HEK293 (cell line): Measurements from ENCODE around the gene EVI5.

Experiments
- CTCF ChIA-PET: fragments of 350-600 bp; formaldehyde crosslinking; extraction: SDS; loops from one replicate; lab custom pipeline; 2021; ENCODE audit warnings: antibody characterized with exemption; lab: Yijun Ruan, JAX
- POLR2A ChIA-PET: fragments of 300-600 bp; formaldehyde crosslinking; extraction: SDS; loops from one replicate; lab custom pipeline; 2020; ENCODE audit warnings: antibody characterized with exemption, inconsistent platforms; lab: Yijun Ruan, JAX
- H3K27ac ChIP-seq: fragments of 200-500 bp; sonication (Bioruptor generic); 2 replicates; pipeline ENCODE4 v1.5.1; 2014; ENCODE audit warnings: low read depth, low read length, control low read depth, inconsistent platforms; ENCODE audit errors: extremely low read depth
- H3K36me3 ChIP-seq, 2 experiments: fragments of 200-500 bp in 1 of 2; sonication (Bioruptor generic) in 1 of 2; 1 replicate in 1 of 2; 2 replicates in 1 of 2; pipeline ENCODE4 v1.5.1; 2014 to 2017; ENCODE audit warnings: inconsistent platforms in 2 of 2, low read length in 2 of 2; ENCODE audit not compliant: control insufficient read depth in 2 of 2, insufficient read depth in 1 of 2
- H3K4me1 ChIP-seq: fragments of 200-500 bp; sonication (Bioruptor generic); 2 replicates; pipeline ENCODE4 v1.5.1; 2014; ENCODE audit warnings: mild to moderate bottlenecking, low read length, inconsistent platforms; ENCODE audit not compliant: control insufficient read depth, insufficient read depth
- H3K4me3 ChIP-seq: 2 replicates; pipeline ENCODE4 v1.5.1; 2011; ENCODE audit warnings: low read depth, mild to moderate bottlenecking, control low read depth, low read length, moderate library complexity
- H3K9me3 ChIP-seq: fragments of 200-500 bp; sonication (Bioruptor generic); 2 replicates; pipeline ENCODE4 v1.5.1; 2014; ENCODE audit warnings: low read depth, low read length, inconsistent platforms; ENCODE audit not compliant: control insufficient read depth, insufficient read depth
- FEZF1 ChIP-seq: fragments of 450-650 bp; formaldehyde crosslinking; IDR thresholded peaks from 2 replicates; pipeline ENCODE4 v1.5.1; 2016; ENCODE audit warnings: missing biosample characterization, missing genetic modification characterization
- GLIS1 ChIP-seq: fragments of 450-650 bp; formaldehyde crosslinking; IDR thresholded peaks from 2 replicates; pipeline ENCODE4 v1.5.1; 2016; ENCODE audit warnings: missing biosample characterization, missing genetic modification characterization
- PATZ1 ChIP-seq: fragments of 450-650 bp; formaldehyde crosslinking; IDR thresholded peaks from 2 replicates; pipeline ENCODE4 v1.5.1; 2016; ENCODE audit warnings: missing biosample characterization, missing genetic modification characterization
- SCRT2 ChIP-seq: fragments of 450-650 bp; formaldehyde crosslinking; IDR thresholded peaks from 2 replicates; pipeline ENCODE4 v1.5.1; 2016; ENCODE audit warnings: missing biosample characterization, missing genetic modification characterization
- TSHZ1 ChIP-seq: fragments of 450-650 bp; formaldehyde crosslinking; IDR thresholded peaks from 2 replicates; pipeline ENCODE4 v1.5.1; 2016; ENCODE audit warnings: missing biosample characterization, missing genetic modification characterization, borderline replicate concordance
- ZBTB44 ChIP-seq: fragments of 450-650 bp; IDR thresholded peaks from 2 replicates; pipeline ENCODE4 v1.5.1; 2018; ENCODE audit warnings: missing biosample characterization, mild to moderate bottlenecking, missing genetic modification characterization
- ZNF138 ChIP-seq: fragments of 450-650 bp; formaldehyde crosslinking; IDR thresholded peaks from 2 replicates; pipeline ENCODE4 v1.5.1; 2016; ENCODE audit warnings: missing biosample characterization, missing genetic modification characterization, borderline replicate concordance
- ZNF350 ChIP-seq: fragments of 450-650 bp; formaldehyde crosslinking; IDR thresholded peaks from 2 replicates; pipeline ENCODE4 v1.5.0; 2017; ENCODE audit warnings: missing biosample characterization, mild to moderate bottlenecking, missing genetic modification characterization
- ZNF354C ChIP-seq: fragments of 450-650 bp; formaldehyde crosslinking; IDR thresholded peaks from 2 replicates; pipeline ENCODE4 v1.5.1; 2016; ENCODE audit warnings: missing biosample characterization, missing genetic modification characterization, low read depth, borderline replicate concordance
- ZNF510 ChIP-seq: fragments of 450-650 bp; formaldehyde crosslinking; IDR thresholded peaks from 2 replicates; pipeline ENCODE4 v1.5.1; 2018; ENCODE audit warnings: mild to moderate bottlenecking, missing genetic modification characterization, missing biosample characterization; ENCODE audit not compliant: insufficient replicate concordance
- ZNF514 ChIP-seq: fragments of 450-650 bp; formaldehyde crosslinking; IDR thresholded peaks from 2 replicates; pipeline ENCODE4 v1.5.1; 2016; ENCODE audit warnings: missing biosample characterization, missing genetic modification characterization
- ZNF518A ChIP-seq: fragments of 450-650 bp; formaldehyde crosslinking; conservative IDR thresholded peaks from 2 replicates; pipeline ENCODE4 v1.5.1; 2016; ENCODE audit warnings: low read depth, missing biosample characterization, missing genetic modification characterization
- ZNF558 ChIP-seq: fragments of 450-650 bp; formaldehyde crosslinking; IDR thresholded peaks from 2 replicates; pipeline ENCODE4 v1.5.1; 2016; ENCODE audit warnings: missing biosample characterization, missing genetic modification characterization
- ZNF692 ChIP-seq: fragments of 450-650 bp; formaldehyde crosslinking; IDR thresholded peaks from 2 replicates; pipeline ENCODE4 v1.5.1; 2016; ENCODE audit warnings: missing biosample characterization, missing genetic modification characterization

Gene EVI5

GRCh38 chr1:92575123-92575522, 209.8 kb downstream of the EVI5 start:
- CTCF ChIA-PET, result no interaction called here
- TF ChIP-seq GLIS1, result no peak
- TF ChIP-seq ZNF514, result no peak
- TF ChIP-seq ZNF692 (tag by site-specific recombination), result no peak
- TF ChIP-seq ZNF558 (tag by site-specific recombination), result no peak
- TF ChIP-seq TSHZ1 (tag by site-specific recombination), result no peak
- no peak for TF ChIP-seq ZNF354C (tag by site-specific recombination)
- TF ChIP-seq ZBTB44 (tag by site-specific recombination), result no peak
- TF ChIP-seq ZNF510 (tag by site-specific recombination), result no peak
- no peak for TF ChIP-seq ZNF350
- TF ChIP-seq SCRT2 (tag by site-specific recombination), result no peak
- TF ChIP-seq FEZF1, result no peak
- no peak for TF ChIP-seq ZNF518A
- TF ChIP-seq PATZ1 (tag by site-specific recombination), result no peak
- no peak for TF ChIP-seq ZNF138 (tag by site-specific recombination)
- Histone ChIP-seq H3K4me1 (no peaks in the 10 kb centered on the region), H3K9me3 (no peaks in the 10 kb centered on the region), H3K36me3 (no peaks in the 10 kb centered on the region), H3K4me3 (no peak overlapping the region), H3K27ac (no peak overlapping the region)
- POLR2A ChIA-PET, result no interaction called here
